ENCODE data around the gene MRPS27.

MRPS27 gene

DNA sequence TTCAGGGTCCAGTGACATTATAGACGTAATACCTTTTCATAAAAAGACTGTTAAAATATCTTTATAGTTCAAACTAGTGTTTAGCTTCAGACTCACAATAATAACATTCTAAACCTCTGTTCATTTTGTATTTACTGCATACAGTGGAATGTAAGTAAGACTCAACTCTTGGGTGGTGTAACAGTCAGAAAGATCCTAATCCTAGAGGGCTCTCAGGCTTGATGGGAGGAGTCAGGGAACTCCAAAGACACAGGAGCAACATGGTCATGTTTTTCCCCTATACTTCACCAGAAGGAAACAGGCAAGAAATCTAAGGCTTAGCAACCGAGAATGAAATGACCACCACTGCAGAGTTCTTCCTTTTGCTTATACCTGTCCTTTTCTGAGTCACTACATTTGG is 82.6 kb downstream of the MRPS27 start:
- in situ Hi-C loops (cut with MboI; ENCODE audit: low sequenced_read_pairs), result no loop called here

DNA sequence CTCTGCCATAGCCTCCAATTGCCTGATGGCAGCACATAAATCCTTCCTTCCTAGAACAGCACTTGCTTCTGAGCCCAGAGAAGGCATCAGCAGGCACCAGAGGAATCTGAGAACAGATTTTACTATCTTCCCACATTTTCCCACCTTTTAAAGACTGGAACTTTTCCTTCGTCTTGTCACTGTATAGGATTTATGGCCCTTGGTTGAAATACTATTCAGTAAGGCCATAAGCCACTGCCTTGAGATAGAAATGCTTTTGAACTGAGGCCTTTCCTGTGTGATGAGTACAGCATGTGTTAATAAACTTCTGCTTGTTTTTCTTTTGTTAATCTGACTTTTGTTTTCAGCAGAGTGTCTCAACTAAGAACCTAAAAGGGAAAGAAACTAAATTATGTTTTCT is 84.3 kb downstream of the MRPS27 start:
- in situ Hi-C loops (cut with MboI; ENCODE audit: low sequenced_read_pairs), result no loop called here

DNA sequence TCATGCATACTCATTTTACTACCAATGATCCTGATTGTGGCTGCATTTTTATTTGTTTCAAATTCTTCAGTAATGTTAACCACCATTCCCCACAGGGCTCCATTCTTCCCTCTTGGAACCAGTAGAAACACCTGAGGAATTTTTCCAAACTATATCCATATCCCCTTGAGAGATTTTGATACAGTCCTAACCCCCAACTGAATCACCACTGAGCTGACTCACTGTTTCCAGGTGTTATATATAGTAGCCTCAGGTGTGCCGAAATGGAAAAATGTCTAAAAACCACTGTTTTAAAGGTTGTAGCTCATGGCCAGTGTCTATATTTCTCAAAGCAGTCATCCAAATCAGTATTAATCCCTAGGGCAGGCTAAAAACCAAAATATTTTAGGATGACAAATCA is 85.2 kb downstream of the MRPS27 start:
- in situ Hi-C loops (cut with MboI; ENCODE audit: low sequenced_read_pairs), result no loop called here

DNA sequence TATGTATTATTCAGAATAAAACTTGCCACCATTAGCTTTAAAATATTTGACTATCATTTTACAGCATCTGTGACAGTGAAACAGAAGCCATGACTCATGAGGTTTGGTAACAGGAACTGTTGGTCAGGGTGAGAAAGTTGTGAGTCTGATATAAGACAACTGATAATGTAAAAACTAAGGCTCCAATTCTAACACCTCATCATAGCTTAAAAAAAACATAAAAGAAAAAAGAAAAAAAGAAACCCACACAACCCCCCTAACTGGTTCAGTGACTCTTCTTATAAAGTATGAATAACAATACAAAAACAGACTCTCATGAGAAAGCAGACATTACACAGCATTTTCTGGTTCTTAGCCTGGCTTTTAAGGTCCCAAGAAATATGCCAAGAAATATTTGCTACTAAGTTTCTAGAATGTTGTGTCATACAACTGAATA is 85.8 kb downstream of the MRPS27 start:
- in situ Hi-C loops (cut with MboI; ENCODE audit: low sequenced_read_pairs), result no loop called here

DNA sequence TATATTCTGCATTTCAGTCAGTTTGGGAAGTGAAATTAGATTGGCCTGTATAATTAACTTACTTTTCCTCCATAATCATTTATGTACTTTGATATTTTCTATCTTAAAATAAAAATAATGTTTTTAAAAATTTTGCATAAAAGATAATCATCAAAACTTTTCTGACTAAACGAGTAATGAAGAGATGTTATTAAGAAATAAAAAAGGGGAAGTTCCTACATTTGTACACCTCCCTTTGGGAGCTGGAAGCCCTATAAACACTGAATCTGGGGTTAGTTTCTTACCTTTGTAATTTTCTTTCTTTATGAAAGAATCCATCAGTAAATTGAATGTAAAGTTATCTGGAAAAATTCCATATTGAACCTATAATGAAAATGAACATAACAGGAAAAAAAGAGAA is 86.2 kb downstream of the MRPS27 start:
- in situ Hi-C loops (cut with MboI; ENCODE audit: low sequenced_read_pairs), result no loop called here

DNA sequence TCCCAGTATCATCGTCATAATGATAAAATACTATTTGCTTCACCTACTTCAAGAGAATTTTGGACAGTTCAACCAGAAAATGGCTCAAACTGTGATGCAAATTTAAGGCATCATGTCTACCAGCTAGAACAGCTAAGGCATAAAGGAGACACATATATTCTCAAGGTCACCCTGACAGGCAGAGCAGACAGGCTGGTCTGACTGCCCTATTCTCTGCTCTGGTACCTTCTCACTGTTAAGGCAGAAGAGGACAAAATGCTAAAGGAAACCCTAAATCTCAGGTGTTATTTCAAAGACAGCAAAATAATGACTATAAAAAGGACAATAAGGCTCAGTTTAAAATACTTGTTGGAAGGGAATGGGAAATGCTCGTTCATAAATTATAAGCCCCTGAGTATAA is 87.2 kb downstream of the MRPS27 start:
- in situ Hi-C loops (cut with MboI; ENCODE audit: low sequenced_read_pairs), result no loop called here

DNA sequence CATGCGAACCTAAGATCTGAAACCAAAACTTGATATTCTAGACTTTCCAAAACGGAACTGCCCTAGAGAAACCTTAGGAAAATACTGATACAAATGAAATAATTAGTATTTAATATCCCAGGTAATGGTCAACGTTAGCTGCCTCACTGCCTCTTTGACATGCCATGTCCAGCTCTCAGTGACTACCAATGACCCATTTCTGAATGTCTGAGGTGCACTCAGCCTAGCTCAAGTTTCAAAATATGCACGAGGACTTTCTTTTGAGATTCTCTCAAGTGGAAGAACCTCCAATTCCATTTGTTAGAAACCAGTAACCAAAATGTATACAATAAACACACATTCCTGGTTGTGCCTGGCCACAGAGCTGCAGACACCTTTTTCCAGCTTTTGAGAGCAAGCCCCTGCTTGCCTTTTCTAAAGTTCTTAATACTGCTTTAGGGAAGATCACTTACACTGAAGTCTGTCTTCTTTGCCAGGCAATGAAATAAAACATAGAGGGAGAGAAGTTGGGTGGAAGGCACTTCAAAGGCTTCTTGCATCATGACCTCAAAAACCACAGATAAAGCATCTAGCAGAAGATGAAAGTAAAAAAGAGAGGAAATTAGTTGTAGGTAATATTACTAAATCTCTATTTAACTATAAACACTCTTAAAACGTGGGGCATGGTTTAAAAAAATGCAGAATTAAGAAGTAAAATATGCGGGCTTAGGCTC is 87.9 kb downstream of the MRPS27 start:
- in situ Hi-C loops (cut with MboI; ENCODE audit: low sequenced_read_pairs), result no loop called here

DNA sequence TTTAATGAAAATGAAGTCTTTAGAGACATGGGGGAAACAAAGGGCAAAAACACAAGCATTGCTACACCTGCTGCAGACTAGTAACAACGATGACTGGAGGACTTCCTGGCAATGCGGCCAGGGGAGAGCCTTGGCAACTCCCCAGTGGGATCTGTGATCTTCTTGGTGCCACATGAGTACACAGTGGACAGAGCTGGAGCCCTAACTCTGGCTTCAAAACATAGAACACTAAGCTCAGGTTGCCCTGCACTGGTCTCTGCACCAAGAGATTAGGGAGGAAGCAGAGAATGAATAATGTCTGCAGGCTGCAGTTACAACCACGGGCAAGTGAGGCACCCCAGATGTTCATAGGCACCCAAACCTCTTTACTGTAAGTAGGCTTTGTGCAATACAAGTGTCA is 91.1 kb downstream of the MRPS27 start:
- in situ Hi-C loops (cut with MboI; ENCODE audit: low sequenced_read_pairs), result no loop called here

DNA sequence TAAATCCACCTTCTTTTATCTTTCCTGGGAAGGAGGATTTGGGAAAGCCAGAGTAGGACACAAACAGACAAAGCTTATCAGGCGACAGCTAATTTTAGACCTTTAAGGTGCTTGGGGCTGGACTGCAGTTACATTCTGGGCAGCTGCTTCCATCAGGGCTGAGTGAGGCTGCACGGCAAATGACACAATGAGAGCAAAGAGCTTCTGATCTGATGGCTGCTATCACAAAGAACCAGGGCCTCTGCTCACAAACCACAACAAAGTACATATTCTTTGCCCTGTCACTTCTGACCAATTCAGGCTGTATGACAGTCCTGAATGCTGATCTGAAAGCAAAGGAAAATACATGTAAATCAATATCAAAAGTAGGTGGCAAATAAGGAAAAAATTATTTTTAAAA is 93.1 kb downstream of the MRPS27 start:
- in situ Hi-C loops (cut with MboI; ENCODE audit: low sequenced_read_pairs), result no loop called here

DNA sequence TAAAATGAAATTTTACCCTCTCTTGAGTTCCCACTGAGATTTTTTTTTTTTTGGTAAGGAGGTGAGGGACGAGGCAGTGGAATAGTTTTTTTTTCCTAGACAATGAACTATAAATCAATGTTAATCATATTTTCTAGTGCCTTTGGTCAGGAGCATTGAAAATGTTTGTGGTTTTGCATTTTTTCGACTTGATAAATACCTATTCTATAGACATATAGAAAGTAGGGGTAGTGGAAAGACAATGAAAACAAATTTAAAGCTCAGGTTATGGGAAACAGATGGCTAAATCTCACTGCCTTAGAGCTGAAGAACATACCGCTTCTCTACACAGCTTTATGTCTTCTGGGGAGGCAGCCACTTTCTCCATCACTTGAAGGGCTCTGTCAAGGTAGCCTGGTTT is 94.3 kb downstream of the MRPS27 start:
- in situ Hi-C loops (cut with MboI; ENCODE audit: low sequenced_read_pairs), result no loop called here

DNA sequence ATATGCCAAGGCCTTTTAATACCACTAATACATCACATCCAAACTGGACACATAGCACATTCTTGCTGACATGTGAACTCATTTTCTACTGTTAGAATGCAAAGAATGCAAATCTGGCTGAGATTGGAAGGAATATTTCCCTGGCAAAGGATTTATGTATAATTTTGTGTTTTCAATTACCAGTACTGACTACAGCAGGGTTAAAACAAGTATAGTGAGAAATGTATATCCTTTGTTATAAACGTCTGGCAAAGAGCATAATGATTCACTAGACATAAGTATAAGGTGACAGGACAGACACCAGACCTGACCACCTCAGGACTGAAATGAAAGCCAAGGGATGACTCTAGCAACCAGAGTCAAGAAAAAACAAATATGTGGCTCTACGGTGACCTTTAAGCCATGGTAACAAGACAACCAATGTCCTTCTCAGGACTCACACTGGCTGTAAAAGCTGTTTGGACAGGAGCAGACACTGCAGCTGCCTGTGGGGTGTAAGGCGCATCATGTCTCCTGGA is 95.0 kb downstream of the MRPS27 start:
- in situ Hi-C loops (cut with MboI; ENCODE audit: low sequenced_read_pairs), result no loop called here

DNA sequence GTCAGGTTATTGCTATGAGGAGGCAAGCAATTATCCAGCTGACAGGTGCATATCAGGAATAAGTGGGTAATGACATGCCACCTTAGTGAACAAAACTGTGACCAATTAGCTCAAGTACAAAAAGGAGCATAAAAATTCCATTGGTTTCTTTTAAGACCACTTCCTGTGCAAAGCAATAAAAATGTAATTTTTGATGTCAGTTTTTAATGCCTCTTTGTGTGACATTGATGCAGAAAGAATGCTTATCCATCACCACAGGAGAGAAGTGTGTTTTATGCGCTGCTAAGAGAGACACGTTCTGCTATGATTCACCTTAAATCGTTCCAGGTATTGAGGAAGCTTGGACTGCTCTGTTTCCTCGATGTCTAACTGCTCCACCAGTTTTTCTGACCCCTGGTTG is 96.7 kb downstream of the MRPS27 start:
- in situ Hi-C loops (cut with MboI; ENCODE audit: low sequenced_read_pairs), result no loop called here

DNA sequence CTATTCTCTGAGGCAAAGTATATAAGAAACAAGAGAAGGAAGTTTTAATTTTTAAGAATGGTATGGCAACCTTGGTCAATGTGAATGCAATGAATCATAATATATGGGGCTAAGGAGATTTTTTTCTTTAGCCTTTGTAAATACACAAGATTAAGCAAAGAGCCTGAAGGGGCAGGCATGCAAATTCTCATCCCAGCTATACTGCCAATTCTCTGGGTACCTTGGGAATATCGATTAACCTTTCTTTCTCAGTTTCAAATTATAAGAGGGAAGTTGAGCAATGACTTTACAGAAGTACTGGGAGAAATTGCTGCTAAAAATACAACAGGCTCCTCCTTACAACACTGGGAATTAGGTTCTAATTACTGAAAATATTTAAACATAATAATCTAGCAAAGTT is 97.5 kb downstream of the MRPS27 start:
- in situ Hi-C loops (cut with MboI; ENCODE audit: low sequenced_read_pairs), result no loop called here

DNA sequence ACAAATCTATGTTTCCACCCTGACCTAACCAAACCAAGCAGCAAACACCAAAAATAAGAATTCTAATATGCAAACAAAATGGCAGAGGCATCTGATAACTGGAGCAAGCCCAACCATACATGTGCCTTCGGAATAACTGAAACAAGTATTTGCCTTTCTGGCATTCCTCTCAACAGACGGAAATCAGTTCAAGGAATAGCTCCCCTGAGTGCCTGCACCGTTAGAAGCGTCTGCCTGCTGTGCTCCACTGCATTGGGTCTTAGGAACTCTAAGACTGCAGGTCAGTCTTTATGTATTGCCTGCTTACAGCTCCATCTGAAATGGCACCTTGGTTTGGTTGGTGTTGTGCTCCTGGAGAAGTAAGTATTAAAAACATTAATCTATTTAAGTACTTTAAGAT is 98.5 kb downstream of the MRPS27 start:
- in situ Hi-C loops (cut with MboI; ENCODE audit: low sequenced_read_pairs), result no loop called here

DNA sequence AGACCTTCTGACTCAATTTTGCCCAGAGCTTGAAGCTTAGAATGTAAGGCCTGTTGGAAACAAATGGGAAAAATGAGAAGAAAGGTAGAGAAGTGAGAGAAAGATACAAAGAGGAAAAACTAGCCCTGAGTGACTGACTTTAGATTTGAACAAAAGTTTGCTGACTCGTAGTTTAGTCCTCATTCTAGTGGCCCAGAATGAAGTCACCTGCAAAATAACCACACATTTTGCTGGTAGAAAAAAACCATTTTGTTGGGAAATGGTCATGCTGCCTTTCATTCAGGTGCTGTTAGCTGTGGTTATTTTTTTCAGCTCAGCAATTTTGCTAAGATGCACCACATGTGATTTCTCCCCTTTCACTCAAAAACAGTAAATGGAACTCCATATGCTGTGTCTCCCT is 98.9 kb downstream of the MRPS27 start:
- in situ Hi-C loops (cut with MboI; ENCODE audit: low sequenced_read_pairs), result no loop called here

DNA sequence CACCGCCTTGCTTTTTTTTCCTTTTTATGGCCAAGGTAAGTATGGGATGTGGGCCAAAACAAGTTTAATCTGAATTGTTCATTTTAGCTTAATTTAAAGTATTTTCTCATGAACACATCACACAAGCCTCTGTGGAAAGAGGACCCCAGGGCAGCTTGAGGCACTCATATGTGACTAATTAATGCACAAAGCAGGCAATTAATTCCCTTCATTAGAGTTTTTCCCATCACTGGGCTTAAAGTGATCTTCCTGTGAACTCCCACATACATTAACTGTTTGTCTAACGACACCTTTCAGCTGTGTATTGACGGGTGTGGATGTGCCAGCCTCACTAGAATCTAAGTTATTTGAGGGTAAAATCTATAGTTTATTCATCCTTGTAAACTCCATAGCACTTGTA is 103.3 kb downstream of the MRPS27 start:
- in situ Hi-C loops (cut with MboI; ENCODE audit: low sequenced_read_pairs), result no loop called here

DNA sequence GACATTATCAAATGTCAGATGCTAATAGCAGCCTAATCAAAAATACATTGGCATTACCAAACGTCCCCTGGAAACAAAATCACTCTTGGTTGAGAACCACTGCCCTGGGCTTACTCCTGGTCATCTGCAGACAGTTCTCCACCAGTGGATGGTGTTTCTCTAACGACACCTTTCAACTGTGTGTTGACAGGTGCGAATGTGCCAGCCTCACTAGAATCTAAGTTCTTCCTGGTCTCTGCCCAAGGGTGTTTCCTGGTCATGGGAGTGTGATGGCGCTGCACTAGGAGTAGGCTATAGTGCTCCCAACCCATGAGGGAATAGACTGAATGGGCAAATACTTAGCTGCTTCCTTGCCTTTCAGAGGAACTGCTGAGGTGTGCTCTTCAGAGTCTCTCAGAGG is 105.9 kb downstream of the MRPS27 start:
- in situ Hi-C loops (cut with MboI; ENCODE audit: low sequenced_read_pairs), result no loop called here

DNA sequence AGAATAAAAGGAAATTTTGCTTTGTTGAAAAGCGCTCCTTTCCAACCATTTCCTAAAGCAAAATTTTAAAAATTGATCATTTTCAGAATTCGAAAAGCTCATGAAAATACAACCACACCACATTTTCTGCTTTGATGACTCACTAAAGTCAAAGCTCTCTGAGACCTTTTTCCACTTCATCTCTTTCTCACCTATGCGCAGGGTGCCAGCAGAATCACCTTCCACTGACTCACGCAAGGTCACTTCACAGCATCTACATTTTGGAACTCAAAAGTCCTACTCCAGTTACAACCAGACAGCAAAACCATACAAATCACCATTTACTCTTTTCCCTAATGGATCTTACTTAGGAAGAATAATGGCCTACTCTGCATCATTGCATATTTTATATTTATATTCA is 106.6 kb downstream of the MRPS27 start:
- in situ Hi-C loops (cut with MboI; ENCODE audit: low sequenced_read_pairs), result no loop called here

DNA sequence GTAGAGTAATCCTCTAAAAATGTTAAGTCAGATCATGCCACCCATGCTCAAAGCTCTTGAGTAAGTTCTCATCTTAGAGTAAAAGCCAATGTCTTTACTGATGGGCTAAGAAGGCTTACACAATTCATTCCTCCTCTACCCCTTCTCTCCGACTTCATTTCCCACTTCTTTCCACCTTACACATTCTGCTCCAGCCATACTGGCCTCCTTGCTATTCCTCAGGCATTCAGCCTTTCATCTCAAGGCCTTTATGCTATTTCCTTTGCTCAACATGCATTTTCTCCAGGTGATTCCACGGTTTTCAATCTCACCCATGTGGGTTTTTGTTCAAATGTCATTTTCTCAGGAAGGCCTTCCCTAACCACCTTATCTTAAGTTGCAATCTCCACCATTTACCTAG is 107.9 kb downstream of the MRPS27 start:
- in situ Hi-C loops (cut with MboI; ENCODE audit: low sequenced_read_pairs), result no loop called here

DNA sequence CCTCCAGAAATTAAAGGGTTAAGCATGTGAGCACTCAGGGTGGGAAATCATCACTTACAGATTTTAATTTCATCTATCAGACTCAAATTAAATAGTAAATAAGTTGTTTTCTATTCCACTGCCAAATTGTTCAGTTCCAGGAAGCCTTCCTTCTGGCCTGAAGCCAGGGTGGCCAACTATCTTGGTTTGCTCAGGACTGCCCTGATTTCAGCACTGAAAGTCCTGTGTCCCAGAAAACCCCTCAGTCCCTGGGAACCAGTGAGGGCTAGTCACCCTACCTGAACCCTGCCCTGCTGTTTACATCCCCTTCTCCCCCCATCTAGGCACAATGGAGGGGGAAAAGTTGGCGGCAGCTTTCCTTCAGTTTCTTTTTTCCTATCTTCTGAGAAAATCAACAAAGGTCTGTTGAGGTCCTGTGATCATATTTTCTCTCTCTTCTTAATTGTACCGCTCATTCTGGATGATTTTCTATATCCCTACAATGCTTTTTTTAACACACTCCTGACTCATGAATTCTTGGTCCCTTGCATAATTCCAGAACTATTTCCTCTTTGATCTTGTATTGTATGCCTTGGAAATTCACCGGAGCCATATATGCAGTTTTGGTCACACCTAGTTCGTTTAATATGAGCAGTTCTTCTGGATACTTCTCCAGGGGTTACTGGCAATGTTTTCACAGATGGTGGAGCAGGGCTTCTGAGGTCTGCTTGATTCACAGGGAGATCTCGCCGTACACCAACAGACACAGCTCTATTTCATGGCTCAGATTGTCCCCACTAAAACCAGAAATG is 109.0 kb downstream of the MRPS27 start:
- in situ Hi-C loops (cut with MboI; ENCODE audit: low sequenced_read_pairs), result no loop called here

DNA sequence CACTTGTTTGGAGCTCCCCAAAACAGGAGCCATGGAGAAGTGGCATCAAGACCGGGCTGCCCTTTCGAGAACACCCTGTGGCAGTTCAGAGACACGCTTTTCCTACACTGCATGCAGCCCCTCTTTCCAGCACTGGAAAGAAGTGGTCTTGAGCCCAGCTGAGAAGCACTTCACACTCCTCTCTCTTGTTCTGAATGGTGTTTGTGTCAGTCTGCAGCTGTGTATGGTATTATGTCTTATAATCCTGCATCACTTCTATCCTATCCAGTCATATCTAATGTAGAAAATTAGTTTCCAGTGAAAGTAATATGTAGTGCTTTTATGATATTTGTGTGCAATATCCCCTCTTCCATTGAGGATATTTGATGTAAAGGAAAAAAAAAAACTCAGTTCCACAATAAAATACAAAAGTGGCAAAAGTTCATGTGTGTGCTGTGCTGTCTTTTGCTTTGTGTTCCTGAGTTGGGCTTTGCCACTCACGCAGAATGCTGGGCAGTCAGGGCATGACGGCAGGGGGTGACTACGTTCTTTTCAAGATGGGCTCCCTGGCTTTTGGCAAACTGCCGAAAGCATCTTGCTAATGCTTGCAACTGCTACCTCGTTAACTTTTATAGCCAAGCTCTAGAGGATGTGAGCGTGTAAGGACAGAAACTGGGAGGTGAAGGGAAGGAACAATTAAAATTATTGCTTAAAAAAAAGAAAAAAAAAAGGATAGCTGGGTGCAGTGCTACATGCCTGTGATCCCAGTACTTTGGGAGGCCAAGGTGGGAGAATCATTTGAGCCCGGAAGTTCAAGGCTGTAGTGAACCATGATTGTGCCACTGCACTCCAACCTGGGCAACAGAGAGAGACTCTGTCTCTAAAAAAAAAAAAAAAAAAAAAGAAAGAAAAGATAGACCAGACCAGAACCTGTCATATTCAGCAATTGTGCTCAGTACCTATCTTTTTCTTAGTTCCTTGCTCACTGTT is 110.6 kb downstream of the MRPS27 start:
- in situ Hi-C loops (cut with MboI; ENCODE audit: low sequenced_read_pairs), result no loop called here
